Gastroesophageal sphincter (tissue), 3 donors: Measurements from ENCODE around the gene CHST11.

ENCODE experiments used
- CTCF ChIP-seq, 4 experiments: fragments of 200-600 bp in 2 of 4; fragments of 450-650 bp in 2 of 4; sonication (generic) in 1 of 4; IDR thresholded peaks; one replicate each; pipeline ENCODE4 v1.5.1; 2017 to 2019; ENCODE audit warnings: antibody characterized with exemption in 4 of 4, mild to moderate bottlenecking in 2 of 4, moderate library complexity in 2 of 4
- EP300 ChIP-seq: sonication (generic); formaldehyde crosslinking; IDR thresholded peaks from one replicate; pipeline ENCODE4 v1.6.1; 2017; ENCODE audit warnings: antibody characterized with exemption, mild to moderate bottlenecking
- POLR2A ChIP-seq, 2 donors: fragments of 450-650 bp; IDR thresholded peaks; one replicate each; pipeline ENCODE4 v1.6.1; 2017; ENCODE audit warnings: antibody characterized with exemption in 2 of 2, mild to moderate bottlenecking in 2 of 2, moderate library complexity in 1 of 2
- POLR2AphosphoS5 ChIP-seq: sonication (generic); formaldehyde crosslinking; IDR thresholded peaks from one replicate; pipeline ENCODE4 v1.6.1; 2017; ENCODE audit warnings: antibody characterized with exemption

GRCh38 chr12:104454997-104455396 lies 1.8 kb upstream of the CHST11 start:
- TF ChIP-seq CTCF (IDR thresholded peaks at IDR 0.05) (no peak), EP300 (no peak), POLR2A (IDR thresholded peaks at IDR 0.05) (no peak), POLR2AphosphoS5 (no peak)
